Nucleus accumbens (tissue), 56 donors: ENCODE data around the gene TRIM47.

ENCODE experiments used
- DNase-seq, 56 donors: peaks; one replicate each; lab custom pipeline; 2025; lab: John Stamatoyannopoulos, UW

Gene TRIM47

DNA sequence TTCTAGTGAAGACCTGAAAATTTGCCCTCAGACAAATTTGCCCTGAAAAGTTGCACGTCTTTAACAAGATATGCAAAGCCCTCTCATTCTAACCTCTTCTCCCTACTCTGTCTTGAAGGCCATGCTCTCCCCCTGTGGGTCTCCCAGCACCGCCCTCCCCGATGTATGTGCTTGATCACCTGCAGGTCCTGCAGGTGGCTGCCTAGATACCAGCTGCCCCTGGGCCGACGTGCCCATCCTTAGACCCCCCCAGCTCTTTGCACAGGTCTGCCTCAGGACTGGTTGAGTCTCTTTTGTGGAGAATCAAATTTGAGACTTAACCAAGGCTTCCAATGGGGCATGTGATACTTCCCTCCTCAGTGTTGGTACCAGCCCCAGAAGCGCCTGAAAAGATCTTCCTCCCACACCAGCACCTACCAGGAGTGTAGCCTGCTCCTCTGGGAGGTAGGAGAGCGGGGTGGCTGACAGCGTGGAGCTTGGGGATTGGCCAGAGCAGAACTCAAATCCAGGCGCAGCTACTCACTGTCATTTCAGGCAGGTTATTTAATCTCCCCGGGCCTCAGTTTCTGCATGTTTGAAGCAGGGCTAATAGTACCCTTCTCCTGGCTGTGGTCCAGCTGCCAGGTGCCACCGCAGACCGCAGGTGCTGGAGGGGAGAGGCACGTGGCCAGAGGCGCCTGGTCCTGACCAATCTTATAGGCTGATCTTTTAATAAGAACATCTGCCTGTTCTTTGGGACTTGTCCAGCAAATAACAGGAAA is 30.9 kb upstream of the TRIM47 start:
- peak in 18 of 56 donors; percentile 13 to 60 (median 36) for DNase-seq

GRCh38 chr17:75908201-75908600 is 29.8 kb upstream of the TRIM47 start:
- peak in 4 of 56 donors; percentile 9 to 35 (median 26) for DNase-seq

- no peak for DNase-seq
Observed at GRCh38 chr17:75906143-75906884, 27.9 kb upstream of the TRIM47 start.

DNA sequence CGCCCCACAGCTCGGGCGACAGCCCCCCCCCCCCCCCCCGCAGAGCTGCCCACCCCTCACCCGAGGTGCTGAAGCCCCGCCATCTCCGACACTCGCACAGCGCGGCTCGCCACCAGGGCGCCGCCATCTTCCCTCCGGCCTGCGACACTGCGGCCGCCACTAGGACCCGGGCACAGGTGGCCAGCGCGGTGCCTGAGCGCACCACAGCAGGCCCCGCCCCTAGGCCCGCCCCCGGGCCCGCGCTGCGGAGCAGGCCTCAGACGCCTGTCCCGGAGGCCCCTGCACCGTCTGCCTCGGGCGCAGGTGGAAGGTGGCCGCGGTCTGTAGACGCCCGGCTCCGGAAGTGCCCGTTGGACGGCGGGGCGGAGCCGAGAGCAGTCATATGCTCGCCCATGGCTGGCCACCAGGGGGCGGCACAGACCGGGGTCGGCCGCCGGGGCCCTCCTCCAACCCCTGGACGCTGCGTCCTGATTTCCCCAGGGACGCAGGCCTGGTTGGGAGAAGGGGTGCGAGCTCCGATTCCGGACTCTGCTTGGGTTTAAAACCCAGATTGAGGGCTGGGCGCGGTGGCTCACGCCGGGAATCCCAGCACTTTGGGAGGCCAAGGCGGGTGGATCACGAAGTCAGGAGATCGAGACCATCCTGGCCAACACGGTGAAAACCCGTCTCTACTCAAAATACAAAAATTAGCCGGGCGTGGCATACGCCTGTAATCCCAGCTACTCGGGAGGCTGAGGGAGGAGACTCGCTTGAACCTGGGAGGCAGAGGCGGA is 26.6 kb upstream of the TRIM47 start, which contains the start of gene MRPL38:
Gene MRPL38 (minus strand): TSS at position 136 of the 773 bp plus-strand sequence. CDS start 9 bp downstream, at position 127.
- DNase-seq: peak in 55 of 56 donors; percentile 37 to 97 (median 83)

DNA sequence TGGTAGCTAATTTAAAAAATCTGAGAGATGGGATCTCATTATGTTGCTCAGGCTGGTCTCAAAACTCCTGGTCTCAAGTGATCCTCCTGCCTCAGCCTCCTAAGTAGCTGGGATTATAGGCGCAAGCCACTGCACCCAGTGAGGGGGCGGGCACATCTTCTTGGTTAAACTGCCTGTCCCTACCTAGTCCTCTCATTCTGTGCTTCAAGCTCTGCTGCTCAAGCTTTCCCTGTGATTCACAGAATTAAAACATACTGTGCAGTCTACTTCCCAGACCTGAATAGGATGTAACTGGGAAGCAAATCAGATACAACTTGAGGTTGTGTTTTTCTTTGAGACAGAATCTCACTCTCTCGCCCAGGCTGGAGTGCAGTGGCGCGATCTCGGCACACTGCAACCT is 24.0 kb upstream of the TRIM47 start:
- DNase-seq: no peak

DNA sequence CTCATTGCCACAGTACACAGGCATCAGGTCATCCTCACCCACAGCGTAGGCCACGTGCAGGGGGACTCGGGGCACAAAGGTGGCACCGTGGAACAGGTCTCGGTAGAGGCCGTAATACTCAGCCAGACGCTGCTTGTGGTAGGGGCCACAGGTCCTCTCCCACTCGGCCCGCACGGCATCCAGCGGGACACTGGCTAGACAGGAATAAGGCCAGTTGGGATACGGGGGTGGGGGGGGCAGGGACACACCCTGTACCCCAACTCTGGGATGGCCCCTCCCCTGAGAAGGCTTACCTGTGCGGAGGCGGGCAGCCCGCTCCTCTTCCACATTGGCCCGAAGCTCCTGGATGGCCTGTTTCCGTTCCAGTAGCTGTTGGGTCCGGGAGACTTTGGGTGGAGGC is 23.3 kb upstream of the TRIM47 start:
- no peak for DNase-seq

DNA sequence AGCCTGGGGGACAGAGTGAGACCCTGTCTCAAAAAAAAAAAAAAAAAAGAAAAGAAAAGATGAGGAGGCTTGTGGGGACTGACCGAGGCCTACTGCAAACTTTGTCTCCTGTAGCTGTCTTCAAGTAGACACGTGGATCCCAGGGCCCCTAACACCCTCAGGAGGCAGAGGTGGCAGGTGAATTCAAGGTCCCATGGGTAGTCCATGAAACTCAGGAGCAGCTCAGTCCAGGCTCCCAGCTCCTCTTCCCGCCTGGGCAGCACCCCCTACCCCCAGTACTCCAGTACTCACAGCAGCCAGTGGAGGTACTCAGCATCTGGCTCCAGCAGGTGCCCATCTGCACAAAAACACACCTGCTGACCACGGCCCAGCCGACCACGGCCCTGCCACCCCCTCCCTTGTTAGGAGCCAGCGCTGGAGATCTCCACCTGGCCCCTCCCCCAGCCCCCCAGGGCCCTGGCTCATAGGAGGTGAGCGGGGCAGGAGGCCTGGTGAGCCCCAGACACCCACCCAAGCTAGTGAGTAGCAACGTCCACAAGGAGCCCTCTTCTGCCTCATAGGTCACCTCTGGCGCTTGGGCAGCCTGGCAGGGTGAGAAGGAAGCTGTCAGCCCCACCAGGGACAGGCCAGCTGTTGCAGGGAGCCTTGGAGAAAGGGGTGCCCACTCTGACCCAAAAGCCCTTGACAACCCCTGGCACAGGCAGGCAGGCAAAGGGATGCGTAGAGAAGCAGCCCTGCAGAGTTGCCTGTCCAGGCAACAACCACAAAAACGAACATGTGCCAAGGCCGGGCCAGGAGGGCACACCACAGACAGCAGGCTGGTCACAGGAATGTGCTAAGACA is 22.5 kb upstream of the TRIM47 start:
- no peak for DNase-seq

DNA sequence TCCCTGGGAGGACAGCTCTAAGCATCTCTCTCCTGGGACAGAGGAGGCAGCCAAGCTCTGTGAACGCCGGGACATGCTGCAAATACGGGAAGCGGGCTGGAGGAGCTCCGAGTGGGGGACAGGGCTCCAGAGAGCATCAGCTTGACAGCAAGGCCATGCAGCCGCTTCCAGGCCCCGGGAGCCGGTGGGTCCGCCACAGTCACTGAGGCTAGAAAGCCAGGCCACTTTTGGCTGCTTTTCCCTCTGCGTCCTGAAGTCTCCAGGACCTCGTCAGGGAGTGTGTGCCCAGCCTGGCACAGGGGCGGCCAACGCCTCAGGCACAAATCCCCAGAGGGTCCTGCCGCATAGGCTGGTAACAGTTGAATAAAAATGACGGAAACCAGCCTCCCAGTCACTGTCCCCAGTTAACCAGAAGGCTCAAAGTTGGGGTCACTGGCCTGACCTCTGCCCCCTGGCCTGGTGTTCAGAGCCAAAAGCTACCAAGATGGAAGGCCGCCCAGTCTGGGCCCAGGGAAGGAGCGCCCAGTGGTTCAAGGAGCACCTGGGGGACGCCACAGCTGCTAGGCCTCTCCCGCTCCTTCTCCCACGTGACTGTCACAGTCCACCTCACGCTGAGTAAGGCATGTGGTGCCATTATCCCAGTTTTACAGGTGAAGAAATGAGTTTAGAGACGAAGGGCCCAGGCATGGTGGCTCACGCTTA is 21.5 kb upstream of the TRIM47 start:
- DNase-seq: no peak

DNA sequence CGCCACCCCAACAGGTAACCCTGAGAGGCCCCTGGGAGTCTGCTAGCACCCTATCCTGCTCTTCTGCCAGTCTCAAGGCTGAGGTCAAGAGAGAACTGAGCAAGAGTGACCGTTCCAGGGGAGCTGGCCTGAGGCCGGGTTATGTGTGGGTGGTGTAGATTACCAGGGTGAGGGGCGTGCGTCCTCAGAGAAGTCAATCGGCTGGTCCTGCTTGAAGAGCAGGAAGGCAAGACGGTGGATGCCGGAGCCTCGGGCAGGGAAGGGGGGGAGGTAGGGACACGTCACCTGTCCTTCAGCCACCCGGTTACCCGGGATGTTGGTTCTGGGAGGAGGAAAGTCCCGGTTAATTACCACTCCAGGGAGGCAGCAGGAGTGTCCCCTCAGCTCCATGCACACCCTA is 21.0 kb upstream of the TRIM47 start:
- no peak for DNase-seq

- DNase-seq: no peak
Observed at GRCh38 chr17:75898791-75899190, 20.4 kb upstream of the TRIM47 start.

DNA sequence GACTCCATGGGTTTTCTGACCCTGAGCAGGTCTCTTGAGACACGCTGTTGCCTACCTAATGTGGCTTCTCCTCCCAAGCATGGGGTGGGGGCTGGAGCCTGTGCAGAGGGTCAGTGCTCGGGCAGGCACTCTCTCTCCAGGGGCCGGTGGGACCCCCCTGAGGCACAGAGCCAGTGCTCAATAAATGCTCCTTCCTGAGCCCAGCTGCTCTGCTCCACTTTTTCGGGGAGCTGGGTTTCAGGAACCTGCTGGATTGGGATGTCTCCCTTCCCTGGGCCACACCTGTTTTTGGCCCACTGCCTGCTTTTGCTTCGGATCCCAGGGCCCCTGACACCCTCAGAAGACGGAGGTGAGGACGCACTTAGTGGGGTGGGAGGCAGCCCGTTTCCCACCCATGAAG is 19.7 kb upstream of the TRIM47 start:
- no peak for DNase-seq

DNA sequence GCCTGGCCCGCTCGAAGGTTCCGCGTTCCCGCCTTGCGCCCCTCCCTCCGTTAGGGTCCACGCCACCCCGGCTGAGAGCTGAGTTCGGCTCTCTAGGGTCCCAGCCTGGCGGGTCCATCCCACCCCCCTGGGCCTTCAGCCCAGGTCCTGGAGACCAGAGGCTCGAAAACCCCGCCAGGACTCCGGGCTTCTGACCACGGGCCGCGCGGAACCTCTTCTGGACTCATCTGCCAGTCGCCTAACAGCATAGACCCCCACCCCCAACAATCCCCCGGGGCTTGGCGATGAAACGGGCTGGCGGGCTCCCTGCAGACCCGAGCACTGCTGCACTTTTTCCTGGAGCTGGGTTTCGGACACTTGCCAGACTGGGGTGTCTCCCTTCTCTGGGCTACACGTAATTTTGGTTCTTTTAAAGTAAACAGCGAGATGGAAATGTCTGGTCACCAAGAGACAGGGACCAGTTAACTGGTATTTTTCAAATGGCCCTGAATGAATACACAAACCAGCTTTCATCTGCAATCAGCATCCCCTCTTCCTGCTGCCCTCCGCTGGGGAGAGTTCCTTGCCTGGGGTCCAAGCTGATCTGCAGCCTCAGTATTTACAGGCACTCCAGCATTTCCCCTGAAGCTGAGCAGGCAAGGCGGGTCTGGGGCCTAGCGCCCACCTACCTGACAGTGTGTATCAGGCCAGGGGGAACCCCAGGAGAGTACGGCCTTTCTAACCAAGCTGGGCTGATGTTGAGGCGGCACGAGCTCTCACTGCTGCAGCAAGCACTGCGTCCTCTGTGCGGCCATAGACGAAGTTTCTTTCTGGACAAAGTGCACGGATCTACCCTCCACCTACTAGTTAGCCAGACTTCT is 19.0 kb upstream of the TRIM47 start:
- DNase-seq: peak in 5 of 56 donors; percentile 38 to 58 (median 50)

- peak in 54 of 56 donors; percentile 28 to 89 (median 73) for DNase-seq
Observed at GRCh38 chr17:75896415-75897159, 18.2 kb upstream of the TRIM47 start, which contains the start of gene TRIM65. Gene TRIM65, minus strand, starts transcription at chr17:75896951. Its CDS starts 14 bp downstream, at chr17:75896937.

DNA sequence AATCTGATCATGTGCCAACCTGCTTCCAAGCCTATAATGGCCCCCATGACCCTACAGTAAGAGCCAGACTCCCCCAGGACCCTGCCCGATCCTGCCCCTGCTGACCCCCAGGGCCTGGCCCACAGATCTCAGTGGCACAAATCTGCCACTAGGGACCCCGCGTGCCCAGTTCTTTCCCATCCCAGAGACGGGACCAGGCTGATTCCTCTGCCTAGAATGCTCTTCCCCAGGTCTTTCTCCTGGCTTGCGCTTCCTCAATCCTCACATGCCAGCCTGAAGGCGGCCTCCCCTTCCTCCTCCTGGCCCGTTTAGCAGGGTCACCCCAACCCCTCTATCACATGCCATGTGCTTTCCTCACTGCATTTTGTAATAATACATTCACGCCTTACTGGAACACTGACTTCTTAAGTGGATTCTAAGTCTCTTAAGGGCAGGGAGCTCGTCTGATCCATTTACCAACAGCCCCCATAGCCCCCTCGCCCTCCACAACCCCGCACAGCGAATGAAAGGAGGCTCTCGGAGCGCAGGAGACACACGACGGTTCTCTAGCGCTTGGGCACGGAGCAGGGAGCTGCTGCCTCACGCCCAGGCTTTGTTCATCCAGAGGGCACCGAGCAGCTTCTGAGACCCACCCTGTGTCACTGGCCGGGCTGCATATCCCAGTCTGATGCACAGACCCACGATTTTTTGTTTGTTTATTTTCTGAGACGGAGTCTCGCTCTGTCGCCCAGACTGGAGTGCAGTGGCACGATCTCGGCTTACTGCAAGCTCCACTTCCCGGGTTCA is 17.2 kb upstream of the TRIM47 start:
- DNase-seq: no peak

GRCh38 chr17:75894049-75894733 is 15.8 kb upstream of the TRIM47 start:
- DNase-seq: no peak
